ENCODE results near the gene ASB16.

GRCh38 chr17:44187131-44187899 lies 16.8 kb downstream of the ASB16 start:
- TF ChIP-seq EZH2 (optimal IDR thresholded peaks at IDR 0.05; ENCODE audit: low read depth, low read length) (no peak), CTCF (IDR thresholded peaks at IDR 0.05; ENCODE audit: low read length) (no peak)
